Measurements from ENCODE around the gene POLR3K. TPM values are rescaled to one million over a fixed set of nuclear protein-coding genes. Genes with fewer than 3 reads are reported as not detected.

POLR3K gene
- total RNA-seq, 1 experiment from 2014 or later: 40.1 TPM

DNA sequence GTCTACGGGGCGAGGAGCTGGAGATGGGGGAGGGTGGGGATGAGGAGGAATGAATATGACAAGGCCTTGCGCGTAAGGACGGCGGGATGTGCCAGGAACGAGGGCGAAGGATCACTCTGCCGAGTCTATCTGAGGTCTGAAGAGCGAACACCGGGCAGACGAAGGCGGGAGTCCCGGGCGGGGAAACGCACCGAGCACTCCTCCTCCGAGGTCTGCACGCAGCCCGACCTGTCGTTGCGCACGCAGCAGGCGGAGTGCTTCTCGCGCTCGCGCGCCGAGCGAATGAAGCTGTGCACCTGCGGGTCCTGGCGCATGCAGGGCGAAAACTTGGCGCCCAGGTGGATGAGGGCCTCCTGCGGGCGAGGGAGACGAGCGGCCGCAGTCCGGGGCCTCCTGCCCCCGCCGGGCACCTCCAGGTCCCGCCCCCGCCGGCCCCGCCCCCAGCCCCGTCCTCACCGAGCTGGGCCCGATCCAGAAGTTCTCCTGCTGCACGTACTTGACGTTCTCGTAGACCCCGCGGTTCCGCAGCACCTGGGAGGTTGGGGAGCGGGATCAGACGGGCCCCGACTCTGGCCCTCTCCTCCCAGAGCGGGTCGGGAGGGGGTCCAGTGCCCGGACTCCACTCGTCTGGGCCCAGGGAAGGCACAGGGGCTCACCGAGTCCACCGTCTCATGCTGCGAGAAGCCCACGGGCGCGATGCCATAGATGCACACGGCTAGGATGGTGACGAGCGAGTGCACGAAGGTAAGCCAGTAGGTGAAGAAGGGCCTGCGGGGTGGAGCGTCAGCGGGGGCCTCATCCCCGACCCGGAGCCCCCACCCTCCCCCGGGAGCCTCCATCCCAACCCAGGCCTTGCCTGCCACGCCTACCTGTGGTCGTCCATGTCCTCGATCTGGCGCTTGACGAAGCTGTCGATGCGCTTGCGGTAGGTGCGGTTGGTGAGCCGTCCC lies 7.8 kb upstream of the POLR3K start (continued):
- TF ChIP-seq, protein P1, sequence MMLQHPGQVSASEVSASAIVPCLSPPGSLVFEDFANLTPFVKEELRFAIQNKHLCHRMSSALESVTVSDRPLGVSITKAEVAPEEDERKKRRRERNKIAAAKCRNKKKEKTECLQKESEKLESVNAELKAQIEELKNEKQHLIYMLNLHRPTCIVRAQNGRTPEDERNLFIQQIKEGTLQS (CRISPR knock-in tag; conservative IDR thresholded peaks at IDR 0.05): no peak
- no peak for TF ChIP-seq SMAD4 (CRISPR knock-in tag; IDR thresholded peaks at IDR 0.05)
- no peak for TF ChIP-seq ZNF121 (CRISPR knock-in tag; IDR thresholded peaks at IDR 0.05)

DNA sequence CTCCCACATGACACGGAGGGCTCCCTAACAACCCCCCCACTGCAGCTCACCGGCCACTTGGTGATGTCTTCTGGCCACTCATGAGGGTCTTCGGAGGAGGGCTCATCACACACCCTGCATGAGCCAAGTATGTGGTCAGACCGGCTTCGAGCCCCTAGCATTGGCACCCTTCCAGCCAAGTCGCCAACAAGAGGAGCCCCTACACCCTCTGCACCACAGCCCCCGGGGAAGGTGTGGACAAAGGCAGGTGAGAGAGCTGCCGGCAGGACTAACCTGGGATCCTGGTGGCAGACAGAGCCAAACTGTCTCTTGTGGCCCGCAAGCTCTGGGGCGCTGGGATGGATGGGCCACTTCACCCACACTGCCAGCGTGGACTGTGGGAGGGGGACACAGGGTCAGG lies 6.8 kb upstream of the POLR3K start:
- Mint-ChIP-seq H3K36me3 (peaks cover 51% of the 10 kb centered on the region), H3K9me3 (no peaks in the 10 kb centered on the region), H3K27ac (no peak overlapping the region), H3K27me3 (ENCODE audit: low read depth) (no peaks in the 10 kb centered on the region), H3K4me1 (no peaks in the 10 kb centered on the region), H3K4me3 (no peak overlapping the region)
- no peak for TF ChIP-seq ETV6 (CRISPR knock-in tag; IDR thresholded peaks at IDR 0.05)
- no peak for TF ChIP-seq ESRRA (CRISPR knock-in tag; IDR thresholded peaks at IDR 0.05; ENCODE audit: borderline replicate concordance)
- no peak for TF ChIP-seq CREB1 (CRISPR knock-in tag; IDR thresholded peaks at IDR 0.05)
- TF ChIP-seq SMAD3 (CRISPR knock-in tag; IDR thresholded peaks at IDR 0.05; ENCODE audit: borderline replicate concordance): no peak
- TF ChIP-seq JAZF1 (CRISPR knock-in tag; IDR thresholded peaks at IDR 0.05): no peak
- TF ChIP-seq TEAD4 (CRISPR knock-in tag; IDR thresholded peaks at IDR 0.05): no peak
- no peak for TF ChIP-seq ZNF671 (CRISPR knock-in tag; IDR thresholded peaks at IDR 0.05)
- TF ChIP-seq, protein P1 (CRISPR knock-in tag; conservative IDR thresholded peaks at IDR 0.05): no peak
- TF ChIP-seq RORB (CRISPR knock-in tag; IDR thresholded peaks at IDR 0.05): no peak
- no peak for TF ChIP-seq GABPB1 (CRISPR knock-in tag; IDR thresholded peaks at IDR 0.05)
- ChIA-PET CTCF (interaction anchor here (1.5 to 16.9 kb wide), 2 partner anchors 34 to 303 kb away, joined by 4 to 493 read pairs; no protein-coding TSS in a partner anchor), POLR2A (no interaction called here)
- no peak for DNase-seq (ENCODE audit: low spot score)
- no peak for ATAC-seq

DNA sequence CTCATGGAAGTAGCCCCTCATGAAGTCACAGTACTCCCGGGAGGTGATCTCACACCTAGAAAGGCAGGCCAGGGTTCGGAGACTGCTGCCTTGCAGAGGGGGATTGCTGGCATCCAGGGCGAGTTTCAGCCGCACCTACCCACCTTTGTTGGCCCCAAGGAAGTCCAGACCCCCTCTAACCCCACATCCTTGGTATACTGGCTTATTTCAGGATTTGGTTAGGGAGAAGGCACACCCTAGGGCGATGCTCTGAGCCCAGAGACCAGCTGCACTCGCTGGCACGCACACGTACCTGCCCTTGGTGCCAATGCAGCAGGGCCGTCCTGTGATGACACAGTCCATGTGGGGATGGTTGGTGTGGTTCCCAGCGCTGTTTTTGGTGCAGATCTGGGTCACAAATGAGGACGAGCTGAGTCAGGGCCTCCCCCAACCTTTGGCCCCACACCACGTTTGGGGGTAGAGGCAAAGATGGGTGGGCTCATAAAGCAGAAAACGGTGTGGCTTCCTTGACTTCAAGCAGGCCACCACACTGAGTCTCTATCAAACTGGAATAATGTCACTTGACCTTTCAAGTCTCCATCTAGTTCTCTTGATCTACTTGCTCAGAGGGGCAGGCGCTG lies 6.1 kb upstream of the POLR3K start:
- peaks cover 51% of the 10 kb centered on the region for H3K36me3 Mint-ChIP-seq
- no peak overlapping the region for H3K27ac Mint-ChIP-seq
- no peak for DNase-seq (ENCODE audit: low spot score)
- H3K9me3 Mint-ChIP-seq: no peaks in the 10 kb centered on the region
- H3K27me3 Mint-ChIP-seq (ENCODE audit: low read depth): no peaks in the 10 kb centered on the region
- H3K4me1 Mint-ChIP-seq: no peaks in the 10 kb centered on the region
- ChIA-PET POLR2A (no interaction called here), CTCF (interaction anchor here (16.9 kb wide), 1 partner anchor 34 kb away, joined by 493 read pairs; no protein-coding TSS in a partner anchor)
- H3K4me3 Mint-ChIP-seq: no peak overlapping the region
- no peak for ATAC-seq
- TF ChIP-seq NFATC4 (CRISPR knock-in tag; IDR thresholded peaks at IDR 0.05) (no peak), ZNF121 (CRISPR knock-in tag; IDR thresholded peaks at IDR 0.05) (no peak), FOXJ3 (CRISPR knock-in tag; IDR thresholded peaks at IDR 0.05; ENCODE audit: borderline replicate concordance) (no peak), SP1 (CRISPR knock-in tag; conservative IDR thresholded peaks at IDR 0.05) (no peak), IRF2 (CRISPR knock-in tag; IDR thresholded peaks at IDR 0.05; ENCODE audit: borderline replicate concordance, low read depth) (no peak), ZNF416 (CRISPR knock-in tag; IDR thresholded peaks at IDR 0.05) (no peak), SMAD3 (CRISPR knock-in tag; IDR thresholded peaks at IDR 0.05; ENCODE audit: borderline replicate concordance) (no peak), MXD4 (CRISPR knock-in tag; IDR thresholded peaks at IDR 0.05; ENCODE audit: borderline replicate concordance) (no peak), FOXP4 (CRISPR knock-in tag; IDR thresholded peaks at IDR 0.05) (no peak), ZNF219 (CRISPR knock-in tag; IDR thresholded peaks at IDR 0.05; ENCODE audit: borderline replicate concordance) (no peak), CREB1 (CRISPR knock-in tag; IDR thresholded peaks at IDR 0.05) (no peak), ZNF317 (CRISPR knock-in tag; IDR thresholded peaks at IDR 0.05; ENCODE audit: borderline replicate concordance, low read depth) (no peak)
- TF ChIP-seq, protein P2, sequence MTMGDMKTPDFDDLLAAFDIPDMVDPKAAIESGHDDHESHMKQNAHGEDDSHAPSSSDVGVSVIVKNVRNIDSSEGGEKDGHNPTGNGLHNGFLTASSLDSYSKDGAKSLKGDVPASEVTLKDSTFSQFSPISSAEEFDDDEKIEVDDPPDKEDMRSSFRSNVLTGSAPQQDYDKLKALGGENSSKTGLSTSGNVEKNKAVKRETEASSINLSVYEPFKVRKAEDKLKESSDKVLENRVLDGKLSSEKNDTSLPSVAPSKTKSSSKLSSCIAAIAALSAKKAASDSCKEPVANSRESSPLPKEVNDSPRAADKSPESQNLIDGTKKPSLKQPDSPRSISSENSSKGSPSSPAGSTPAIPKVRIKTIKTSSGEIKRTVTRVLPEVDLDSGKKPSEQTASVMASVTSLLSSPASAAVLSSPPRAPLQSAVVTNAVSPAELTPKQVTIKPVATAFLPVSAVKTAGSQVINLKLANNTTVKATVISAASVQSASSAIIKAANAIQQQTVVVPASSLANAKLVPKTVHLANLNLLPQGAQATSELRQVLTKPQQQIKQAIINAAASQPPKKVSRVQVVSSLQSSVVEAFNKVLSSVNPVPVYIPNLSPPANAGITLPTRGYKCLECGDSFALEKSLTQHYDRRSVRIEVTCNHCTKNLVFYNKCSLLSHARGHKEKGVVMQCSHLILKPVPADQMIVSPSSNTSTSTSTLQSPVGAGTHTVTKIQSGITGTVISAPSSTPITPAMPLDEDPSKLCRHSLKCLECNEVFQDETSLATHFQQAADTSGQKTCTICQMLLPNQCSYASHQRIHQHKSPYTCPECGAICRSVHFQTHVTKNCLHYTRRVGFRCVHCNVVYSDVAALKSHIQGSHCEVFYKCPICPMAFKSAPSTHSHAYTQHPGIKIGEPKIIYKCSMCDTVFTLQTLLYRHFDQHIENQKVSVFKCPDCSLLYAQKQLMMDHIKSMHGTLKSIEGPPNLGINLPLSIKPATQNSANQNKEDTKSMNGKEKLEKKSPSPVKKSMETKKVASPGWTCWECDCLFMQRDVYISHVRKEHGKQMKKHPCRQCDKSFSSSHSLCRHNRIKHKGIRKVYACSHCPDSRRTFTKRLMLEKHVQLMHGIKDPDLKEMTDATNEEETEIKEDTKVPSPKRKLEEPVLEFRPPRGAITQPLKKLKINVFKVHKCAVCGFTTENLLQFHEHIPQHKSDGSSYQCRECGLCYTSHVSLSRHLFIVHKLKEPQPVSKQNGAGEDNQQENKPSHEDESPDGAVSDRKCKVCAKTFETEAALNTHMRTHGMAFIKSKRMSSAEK (CRISPR knock-in tag; IDR thresholded peaks at IDR 0.05; ENCODE audit: borderline replicate concordance): no peak
- TF ChIP-seq, protein P3, sequence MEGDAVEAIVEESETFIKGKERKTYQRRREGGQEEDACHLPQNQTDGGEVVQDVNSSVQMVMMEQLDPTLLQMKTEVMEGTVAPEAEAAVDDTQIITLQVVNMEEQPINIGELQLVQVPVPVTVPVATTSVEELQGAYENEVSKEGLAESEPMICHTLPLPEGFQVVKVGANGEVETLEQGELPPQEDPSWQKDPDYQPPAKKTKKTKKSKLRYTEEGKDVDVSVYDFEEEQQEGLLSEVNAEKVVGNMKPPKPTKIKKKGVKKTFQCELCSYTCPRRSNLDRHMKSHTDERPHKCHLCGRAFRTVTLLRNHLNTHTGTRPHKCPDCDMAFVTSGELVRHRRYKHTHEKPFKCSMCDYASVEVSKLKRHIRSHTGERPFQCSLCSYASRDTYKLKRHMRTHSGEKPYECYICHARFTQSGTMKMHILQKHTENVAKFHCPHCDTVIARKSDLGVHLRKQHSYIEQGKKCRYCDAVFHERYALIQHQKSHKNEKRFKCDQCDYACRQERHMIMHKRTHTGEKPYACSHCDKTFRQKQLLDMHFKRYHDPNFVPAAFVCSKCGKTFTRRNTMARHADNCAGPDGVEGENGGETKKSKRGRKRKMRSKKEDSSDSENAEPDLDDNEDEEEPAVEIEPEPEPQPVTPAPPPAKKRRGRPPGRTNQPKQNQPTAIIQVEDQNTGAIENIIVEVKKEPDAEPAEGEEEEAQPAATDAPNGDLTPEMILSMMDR (IDR thresholded peaks at IDR 0.05): no peak
